ENCODE data around the gene ARHGAP26. TPM values are rescaled to one million over a fixed set of nuclear protein-coding genes. Genes with fewer than 3 reads are reported as not detected.

The ARHGAP26 gene
- total and polyA plus RNA-seq, 2 donors (not counting 1 experiment from before 2014, with no cell fraction given), result 4.1 to 6.8 TPM

- no peaks in the 10 kb centered on the region for H3K27me3 ChIP-seq (ENCODE audit: control insufficient read depth, insufficient read depth, low read length)
- H3K4me2 ChIP-seq (ENCODE audit: extremely low read depth, insufficient read depth, low read length), result no peak overlapping the region
- no peak overlapping the region for H3K27ac ChIP-seq (ENCODE audit: insufficient read depth, low read length)
- no peak for TF ChIP-seq EZH2 (IDR thresholded peaks at IDR 0.05; ENCODE audit: low read length, missing control alignments)
- TF ChIP-seq, protein P1, sequence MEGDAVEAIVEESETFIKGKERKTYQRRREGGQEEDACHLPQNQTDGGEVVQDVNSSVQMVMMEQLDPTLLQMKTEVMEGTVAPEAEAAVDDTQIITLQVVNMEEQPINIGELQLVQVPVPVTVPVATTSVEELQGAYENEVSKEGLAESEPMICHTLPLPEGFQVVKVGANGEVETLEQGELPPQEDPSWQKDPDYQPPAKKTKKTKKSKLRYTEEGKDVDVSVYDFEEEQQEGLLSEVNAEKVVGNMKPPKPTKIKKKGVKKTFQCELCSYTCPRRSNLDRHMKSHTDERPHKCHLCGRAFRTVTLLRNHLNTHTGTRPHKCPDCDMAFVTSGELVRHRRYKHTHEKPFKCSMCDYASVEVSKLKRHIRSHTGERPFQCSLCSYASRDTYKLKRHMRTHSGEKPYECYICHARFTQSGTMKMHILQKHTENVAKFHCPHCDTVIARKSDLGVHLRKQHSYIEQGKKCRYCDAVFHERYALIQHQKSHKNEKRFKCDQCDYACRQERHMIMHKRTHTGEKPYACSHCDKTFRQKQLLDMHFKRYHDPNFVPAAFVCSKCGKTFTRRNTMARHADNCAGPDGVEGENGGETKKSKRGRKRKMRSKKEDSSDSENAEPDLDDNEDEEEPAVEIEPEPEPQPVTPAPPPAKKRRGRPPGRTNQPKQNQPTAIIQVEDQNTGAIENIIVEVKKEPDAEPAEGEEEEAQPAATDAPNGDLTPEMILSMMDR (conservative IDR thresholded peaks at IDR 0.05 in 1 of 2, IDR thresholded peaks at IDR 0.05 in 1 of 2; ENCODE audit: low read depth in 1 of 2, low read length in 2 of 2), result peak; percentile 37 to 60
- peak; percentile 27 to 39 for DNase-seq (ENCODE audit: low read depth in 2 of 2)
- H3K9me3 ChIP-seq (ENCODE audit: control insufficient read depth, insufficient read depth, low read depth, low read length), result no peaks in the 10 kb centered on the region
- no peak overlapping the region for H3K9ac ChIP-seq (ENCODE audit: insufficient read depth, low read length)
- H2AFZ ChIP-seq (ENCODE audit: low read length), result no peak overlapping the region
- H4K20me1 ChIP-seq (ENCODE audit: control insufficient read depth, extremely low read depth, insufficient read depth, low read length), result no peaks in the 10 kb centered on the region
- H3K4me1 ChIP-seq (ENCODE audit: control insufficient read depth, extremely low read depth, insufficient read depth, low read length), result no peaks in the 10 kb centered on the region
- no peaks in the 10 kb centered on the region for H3K79me2 ChIP-seq (ENCODE audit: control insufficient read depth, insufficient read depth, low read length)
- no peak overlapping the region for H3K4me3 ChIP-seq (replicated peaks in 1 of 4; ENCODE audit: control extremely low read depth in 1 of 4, insufficient read depth in 1 of 4, low read depth in 3 of 4, low read length in 4 of 4)
- no peaks in the 10 kb centered on the region for H3K36me3 ChIP-seq (ENCODE audit: control insufficient read depth, insufficient read depth, low read length)
Measured at GRCh38 chr5:142915813-142916424, 145.7 kb downstream of the ARHGAP26 start.

GRCh38 chr5:142918959-142919635 lies 148.9 kb downstream of the ARHGAP26 start:
- Histone ChIP-seq H3K9ac (ENCODE audit: insufficient read depth, low read length) (no peak overlapping the region), H3K79me2 (ENCODE audit: control insufficient read depth, insufficient read depth, low read length) (no peaks in the 10 kb centered on the region), H3K4me3 (replicated peaks in 1 of 4; ENCODE audit: control extremely low read depth in 1 of 4, insufficient read depth in 1 of 4, low read depth in 3 of 4, low read length in 4 of 4) (no peak overlapping the region), H4K20me1 (ENCODE audit: control insufficient read depth, extremely low read depth, insufficient read depth, low read length) (no peaks in the 10 kb centered on the region), H2AFZ (ENCODE audit: low read length) (no peak overlapping the region), H3K36me3 (ENCODE audit: control insufficient read depth, insufficient read depth, low read length) (no peaks in the 10 kb centered on the region), H3K4me1 (ENCODE audit: control insufficient read depth, extremely low read depth, insufficient read depth, low read length) (peaks cover 4% of the 10 kb centered on the region), H3K9me3 (ENCODE audit: control insufficient read depth, insufficient read depth, low read depth, low read length) (no peaks in the 10 kb centered on the region), H3K27me3 (ENCODE audit: control insufficient read depth, insufficient read depth, low read length) (no peaks in the 10 kb centered on the region), H3K27ac (ENCODE audit: insufficient read depth, low read length) (no peak overlapping the region), H3K4me2 (ENCODE audit: extremely low read depth, insufficient read depth, low read length) (no peak overlapping the region)
- DNase-seq (ENCODE audit: low read depth in 2 of 2), result no peak
- TF ChIP-seq EZH2 (IDR thresholded peaks at IDR 0.05; ENCODE audit: low read length, missing control alignments), result no peak
- TF ChIP-seq, protein P1 (conservative IDR thresholded peaks at IDR 0.05 in 1 of 2, IDR thresholded peaks at IDR 0.05 in 1 of 2; ENCODE audit: low read depth in 1 of 2, low read length in 2 of 2), result no peak

- no peak for TF ChIP-seq EZH2 (IDR thresholded peaks at IDR 0.05; ENCODE audit: low read length, missing control alignments)
- TF ChIP-seq, protein P1 (conservative IDR thresholded peaks at IDR 0.05 in 1 of 2, IDR thresholded peaks at IDR 0.05 in 1 of 2; ENCODE audit: low read depth in 1 of 2, low read length in 2 of 2), result no peak
- Histone ChIP-seq H4K20me1 (ENCODE audit: control insufficient read depth, extremely low read depth, insufficient read depth, low read length) (no peaks in the 10 kb centered on the region), H3K27me3 (ENCODE audit: control insufficient read depth, insufficient read depth, low read length) (no peaks in the 10 kb centered on the region), H3K36me3 (ENCODE audit: control insufficient read depth, insufficient read depth, low read length) (no peaks in the 10 kb centered on the region), H3K4me2 (ENCODE audit: extremely low read depth, insufficient read depth, low read length) (no peak overlapping the region), H3K4me1 (ENCODE audit: control insufficient read depth, extremely low read depth, insufficient read depth, low read length) (peaks cover 4% of the 10 kb centered on the region), H3K27ac (ENCODE audit: insufficient read depth, low read length) (no peak overlapping the region), H3K9me3 (ENCODE audit: control insufficient read depth, insufficient read depth, low read depth, low read length) (no peaks in the 10 kb centered on the region), H3K79me2 (ENCODE audit: control insufficient read depth, insufficient read depth, low read length) (no peaks in the 10 kb centered on the region), H3K4me3 (replicated peaks in 1 of 4; ENCODE audit: control extremely low read depth in 1 of 4, insufficient read depth in 1 of 4, low read depth in 3 of 4, low read length in 4 of 4) (no peak overlapping the region), H3K9ac (ENCODE audit: insufficient read depth, low read length) (no peak overlapping the region), H2AFZ (ENCODE audit: low read length) (no peak overlapping the region)
- DNase-seq (ENCODE audit: low read depth in 2 of 2), result no peak
Measured at GRCh38 chr5:142920849-142921612, 150.9 kb downstream of the ARHGAP26 start.
